Prostate gland (tissue), 2 donors: ENCODE results near the gene ZNF639.

Experiments
- CTCF ChIP-seq, 4 experiments: fragments of 200-600 bp in 2 of 4; fragments of 450-650 bp in 2 of 4; sonication (generic) in 2 of 4; IDR thresholded peaks; 1 replicate in 3 of 4; 2 replicates in 1 of 4; pipeline ENCODE4 v1.5.1; 2016 to 2019; ENCODE audit warnings: antibody characterized with exemption in 4 of 4, mild to moderate bottlenecking in 2 of 4, moderate library complexity in 2 of 4
- POLR2A ChIP-seq: fragments of 450-650 bp; IDR thresholded peaks from one replicate; pipeline ENCODE4 v1.6.1; 2016; ENCODE audit warnings: antibody characterized with exemption, mild to moderate bottlenecking

- TF ChIP-seq CTCF (IDR thresholded peaks at IDR 0.05): no peak
- TF ChIP-seq POLR2A: no peak
Measured at GRCh38 chr3:179304605-179305004, 18.2 kb upstream of the ZNF639 start.
